Body of pancreas (tissue), 4 donors: ENCODE data around the gene NLRP6. TPM values are rescaled to one million over a fixed set of nuclear protein-coding genes. Genes with fewer than 3 reads are reported as not detected.

Experiments
- ATAC-seq: fragments of 150-250 bp; one replicate; pipeline ENCODE4 v1.9.1; 2016
- DNase-seq, 4 donors: peaks; one replicate each; pipeline ENCODE4 v3.0.0-alpha.2; 2019
- H3K27ac ChIP-seq, 4 donors: fragments of 200-600 bp; sonication (generic); 1 replicate in 3 of 4; 2 replicates in 1 of 4; pipeline versions ENCODE4 v1.5.1 to v1.6.1; 2016 to 2019; ENCODE audit warnings: mild to moderate bottlenecking in 1 of 4, mixed read lengths in 1 of 4, moderate library complexity in 1 of 4
- H3K27me3 ChIP-seq, 2 donors: fragments of 200-600 bp; sonication (generic); one replicate each; pipeline ENCODE4 v1.6.0; 2016; ENCODE audit warnings: mild to moderate bottlenecking in 1 of 2
- H3K36me3 ChIP-seq, 2 donors: fragments of 200-600 bp; sonication (generic); replicated peaks in 1 of 2; 2 replicates each; pipeline ENCODE4 v1.5.1; 2016; ENCODE audit warnings: low read depth in 2 of 2; ENCODE audit not compliant: insufficient read depth in 1 of 2
- H3K4me1 ChIP-seq: fragments of 200-600 bp; sonication (generic); one replicate; pipeline ENCODE4 v1.6.0; 2016
- H3K4me3 ChIP-seq, 2 donors: fragments of 200-600 bp; sonication (generic); 1 replicate in 1 of 2; 2 replicates in 1 of 2; pipeline ENCODE4 v1.5.1; 2016 to 2019
- H3K9me3 ChIP-seq, 3 donors: fragments of 200-600 bp; sonication (generic); 1 replicate in 2 of 3; 2 replicates in 1 of 3; pipeline ENCODE4 v1.5.1; 2016
- POLR2A ChIP-seq, 3 donors: fragments of 450-650 bp; IDR thresholded peaks; one replicate each; pipeline ENCODE4 v1.6.1; 2016; ENCODE audit warnings: antibody characterized with exemption in 3 of 3, mild to moderate bottlenecking in 2 of 3
- WGBS, 2 donors: methylation state at CpG; one replicate each; pipeline ENCODE4 v1.1.5; 2017; 5-methylcytosine and 5-hydroxymethylcytosine counted together
- intact Hi-C: fragments of 100-400 bp; cut with DNase I; formaldehyde crosslinking; loops from one replicate; pipeline ENCODE4 v1.15.1; 2023
- total RNA-seq, 2 donors: library from RNA; depleted of rRNA; stranded (reverse); fragments of >200 nt; gene quantifications; one replicate each; pipeline ENCODE4 v1.1.0, GENCODE V29; 2016
- TF ChIP-seq, protein P1 (sequence below), 7 experiments: fragments of 450-650 bp in 4 of 7; fragments of 200-600 bp in 3 of 7; sonication (generic) in 3 of 7; IDR thresholded peaks; one replicate each; pipeline ENCODE4 v1.5.1; 2016 to 2019; ENCODE audit warnings: antibody characterized with exemption in 7 of 7

NLRP6 gene
- total RNA-seq, 2 donors from 2014 or later = 1.0 TPM; not detected in 1

GRCh38 chr11:329886-330253 is 51.7 kb downstream of the NLRP6 start:
- Histone ChIP-seq H3K4me3 (no peak overlapping the region), H3K4me1 (peaks cover 16% of the 10 kb centered on the region), H3K27me3 (no peaks in the 10 kb centered on the region), H3K36me3 (no peaks in the 10 kb centered on the region), H3K27ac (no peak overlapping the region), H3K9me3 (no peaks in the 10 kb centered on the region)
- TF ChIP-seq, protein P1, sequence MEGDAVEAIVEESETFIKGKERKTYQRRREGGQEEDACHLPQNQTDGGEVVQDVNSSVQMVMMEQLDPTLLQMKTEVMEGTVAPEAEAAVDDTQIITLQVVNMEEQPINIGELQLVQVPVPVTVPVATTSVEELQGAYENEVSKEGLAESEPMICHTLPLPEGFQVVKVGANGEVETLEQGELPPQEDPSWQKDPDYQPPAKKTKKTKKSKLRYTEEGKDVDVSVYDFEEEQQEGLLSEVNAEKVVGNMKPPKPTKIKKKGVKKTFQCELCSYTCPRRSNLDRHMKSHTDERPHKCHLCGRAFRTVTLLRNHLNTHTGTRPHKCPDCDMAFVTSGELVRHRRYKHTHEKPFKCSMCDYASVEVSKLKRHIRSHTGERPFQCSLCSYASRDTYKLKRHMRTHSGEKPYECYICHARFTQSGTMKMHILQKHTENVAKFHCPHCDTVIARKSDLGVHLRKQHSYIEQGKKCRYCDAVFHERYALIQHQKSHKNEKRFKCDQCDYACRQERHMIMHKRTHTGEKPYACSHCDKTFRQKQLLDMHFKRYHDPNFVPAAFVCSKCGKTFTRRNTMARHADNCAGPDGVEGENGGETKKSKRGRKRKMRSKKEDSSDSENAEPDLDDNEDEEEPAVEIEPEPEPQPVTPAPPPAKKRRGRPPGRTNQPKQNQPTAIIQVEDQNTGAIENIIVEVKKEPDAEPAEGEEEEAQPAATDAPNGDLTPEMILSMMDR (IDR thresholded peaks at IDR 0.05) = no peak
- TF ChIP-seq POLR2A (IDR thresholded peaks at IDR 0.05) = no peak
- 81 to 100% methylated on average over 2 of the region's 2 CpGs for WGBS, 2 donors
- DNase-seq = no peak
- intact Hi-C loops = no loop called here
- ATAC-seq = no peak

DNA sequence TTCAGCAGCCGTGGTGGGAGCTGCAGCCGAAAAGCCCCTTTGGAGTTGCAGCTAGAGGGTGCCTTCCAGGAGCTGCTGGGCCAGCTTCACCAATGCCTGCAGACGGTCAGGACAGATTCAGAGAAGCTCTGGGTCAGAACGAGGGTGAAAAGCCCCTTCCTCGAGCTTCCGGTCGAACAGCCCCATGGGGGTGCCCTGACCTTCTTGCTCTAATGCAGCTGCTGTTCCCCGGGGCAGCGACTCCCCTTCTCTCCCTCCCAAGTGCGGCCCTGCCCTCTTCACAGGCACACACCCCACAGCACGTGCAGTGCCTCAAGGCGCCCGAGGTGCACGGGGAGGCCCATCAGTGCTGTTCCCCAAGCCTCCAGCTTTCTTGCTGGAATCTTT is 52.1 kb downstream of the NLRP6 start:
- no peak overlapping the region for H3K4me3 ChIP-seq
- no peak overlapping the region for H3K27ac ChIP-seq
- no peaks in the 10 kb centered on the region for H3K27me3 ChIP-seq
- DNase-seq (no peak), ATAC-seq (no peak)
- peaks cover 16% of the 10 kb centered on the region for H3K4me1 ChIP-seq
- 61 to 67% methylated on average over 12 to 14 of the region's 14 CpGs for WGBS, 2 donors
- no peaks in the 10 kb centered on the region for H3K9me3 ChIP-seq
- intact Hi-C loops = no loop called here
- no peak for TF ChIP-seq POLR2A (IDR thresholded peaks at IDR 0.05)
- TF ChIP-seq, protein P1 (IDR thresholded peaks at IDR 0.05) = no peak
- H3K36me3 ChIP-seq = no peaks in the 10 kb centered on the region

DNA sequence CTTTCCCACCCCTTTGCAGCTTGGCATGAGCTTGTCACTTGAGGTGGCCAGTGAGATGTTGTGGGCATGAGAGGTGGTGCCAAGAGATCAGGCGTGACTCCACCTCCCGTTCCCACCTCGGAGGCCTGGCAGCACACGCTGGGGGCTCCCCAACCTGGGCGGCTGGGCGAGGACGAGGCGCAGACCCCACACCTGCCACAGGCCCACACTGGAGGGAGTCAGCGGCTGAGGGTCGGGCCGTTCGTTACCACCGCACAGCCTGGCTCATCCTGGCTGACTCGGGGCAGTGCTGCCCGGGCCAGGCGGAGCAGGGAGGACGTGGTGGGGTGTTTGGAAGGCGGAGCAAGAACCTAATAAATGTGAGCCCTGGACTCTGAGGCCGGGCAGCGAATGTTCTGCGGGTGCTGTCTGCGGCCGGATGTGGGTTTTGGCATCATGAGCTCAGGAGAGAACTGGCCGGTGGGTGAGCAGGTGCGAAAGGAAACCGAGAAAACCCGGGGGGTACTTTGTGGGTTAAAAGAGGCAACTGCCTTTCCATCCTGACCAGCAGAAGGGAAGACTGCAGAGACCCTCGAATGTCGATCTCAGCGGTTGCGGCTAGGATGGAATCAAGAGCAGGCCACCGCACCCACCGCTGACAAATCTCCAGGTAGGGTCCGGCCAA is 52.6 kb downstream of the NLRP6 start:
- WGBS, 2 donors = 79 to 81% methylated on average over 34 of the region's 34 CpGs
- H3K27ac ChIP-seq = no peak overlapping the region

DNA sequence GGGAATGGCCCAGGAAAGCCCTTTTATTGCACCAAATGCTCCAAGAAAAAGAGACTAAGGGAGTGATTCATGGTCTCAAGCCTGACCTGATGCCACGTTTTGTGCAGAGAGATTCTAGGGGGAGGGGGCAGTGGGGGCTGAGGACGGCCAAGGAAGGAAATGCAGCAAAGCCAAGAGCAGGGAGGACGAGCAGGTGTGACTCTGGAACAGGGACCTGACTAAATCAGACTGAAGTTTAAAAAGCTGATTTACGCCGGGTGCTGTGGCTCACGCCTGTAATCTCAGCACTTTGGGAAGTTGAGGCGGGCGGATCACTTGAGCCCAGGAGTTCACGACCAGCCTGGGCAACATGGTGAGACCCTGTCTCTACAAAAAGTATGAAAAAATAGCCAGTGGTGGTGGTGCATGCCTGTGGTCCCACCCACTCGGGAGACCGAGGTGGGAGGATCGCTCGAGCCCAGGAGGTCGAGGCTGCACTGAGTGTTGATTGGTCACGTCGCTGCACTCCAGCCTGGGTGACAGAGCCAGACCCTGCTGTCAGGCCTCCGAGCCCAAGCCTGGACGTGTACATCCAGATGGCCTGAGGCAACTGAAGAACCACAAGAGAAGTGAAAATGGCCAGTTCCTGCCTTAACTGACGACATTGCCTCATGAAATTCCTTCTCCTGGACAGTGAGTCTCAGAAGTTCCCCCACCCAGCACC is 53.3 kb downstream of the NLRP6 start:
- TF ChIP-seq, protein P1 (IDR thresholded peaks at IDR 0.05) = no peak
- no peak for TF ChIP-seq POLR2A (IDR thresholded peaks at IDR 0.05)
- DNase-seq = no peak
- intact Hi-C loops = no loop called here

More for the DNA sequence above, 52.6 kb downstream of the NLRP6 start:
- TF ChIP-seq, protein P1 (IDR thresholded peaks at IDR 0.05) = no peak
- TF ChIP-seq POLR2A (IDR thresholded peaks at IDR 0.05) = no peak
- Histone ChIP-seq H3K4me1 (peaks cover 16% of the 10 kb centered on the region), H3K4me3 (no peak overlapping the region), H3K9me3 (no peaks in the 10 kb centered on the region), H3K27me3 (no peaks in the 10 kb centered on the region), H3K36me3 (no peaks in the 10 kb centered on the region)
- DNase-seq (no peak), ATAC-seq (no peak)
- intact Hi-C loops = no loop called here

More for the DNA sequence above, 53.3 kb downstream of the NLRP6 start:
- H3K27me3 ChIP-seq = no peaks in the 10 kb centered on the region
- no peak overlapping the region for H3K4me3 ChIP-seq
- H3K9me3 ChIP-seq = no peaks in the 10 kb centered on the region
- ATAC-seq = no peak
- WGBS, 2 donors = 74 to 82% methylated on average over 10 to 19 of the region's 19 CpGs
- H3K4me1 ChIP-seq = peaks cover 10% of the 10 kb centered on the region
- H3K27ac ChIP-seq = no peak overlapping the region
- H3K36me3 ChIP-seq = no peaks in the 10 kb centered on the region
